K562 (cell line): ENCODE measurements around the gene RAI1. TPM values are rescaled to one million over a fixed set of nuclear protein-coding genes. Genes with fewer than 3 reads are reported as not detected.

Source experiments
- ARID2 ChIP-seq: fragments of 450-650 bp; IDR thresholded peaks from 2 replicates; pipeline ENCODE4 v1.6.1; 2017; ENCODE audit warnings: antibody characterized with exemption, mild to moderate bottlenecking
- GATAD2A ChIP-seq: fragments of 450-650 bp; IDR thresholded peaks from 2 replicates; pipeline ENCODE4 v1.6.1; 2017
- POLR2G ChIP-seq: fragments of 200-400 bp; formaldehyde crosslinking; IDR thresholded peaks from 2 replicates; pipeline ENCODE4 v1.6.1; 2017; ENCODE audit warnings: low read depth, mild to moderate bottlenecking, antibody characterized with exemption, low read length, moderate library complexity
- PYGO2 ChIP-seq: fragments of 450-650 bp; IDR thresholded peaks from 2 replicates; pipeline ENCODE4 v1.6.1; 2016; ENCODE audit warnings: mild to moderate bottlenecking, missing genetic modification characterization, moderate library complexity, missing compliant biosample characterization
- SLC30A9 ChIP-seq: fragments of 250-450 bp; sonication (Bioruptor Pico); IDR thresholded peaks from 2 replicates; pipeline ENCODE4 v1.8.0; 2022; ENCODE audit warnings: mild to moderate bottlenecking, moderate library complexity
- SOX6 ChIP-seq: fragments of 450-650 bp; IDR thresholded peaks from 2 replicates; pipeline ENCODE4 v1.6.1; 2014; ENCODE audit warnings: mild to moderate bottlenecking
- SREBF2 ChIP-seq: sonication (generic); formaldehyde crosslinking; IDR thresholded peaks from 2 replicates; pipeline ENCODE4 v1.4.0; 2020; ENCODE audit warnings: mild to moderate bottlenecking, missing genetic modification reagents
- ZEB2 ChIP-seq: fragments of 450-650 bp; IDR thresholded peaks from 2 replicates; pipeline ENCODE4 v1.6.1; 2016
- ZNF239 ChIP-seq: fragments of 250-450 bp; sonication (Bioruptor Pico); IDR thresholded peaks from 2 replicates; pipeline ENCODE4 v1.4.0; 2020; ENCODE audit warnings: mild to moderate bottlenecking
- ZNF695 ChIP-seq: fragments of 450-650 bp; formaldehyde crosslinking; IDR thresholded peaks from 2 replicates; pipeline ENCODE4 v1.4.0; 2020; ENCODE audit warnings: mild to moderate bottlenecking, moderate library complexity
- polyA plus RNA-seq, 8 experiments: library from polyadenylated mRNA; depleted of rRNA in 4 of 8; stranded (reverse) in 5 of 8; unstranded in 3 of 8; fragments of >200 nt; fragmentation: Nextera tagmentation in 2 of 8; fragmentation: Illumina TruSeq in 1 of 8; extraction: Ambion mirVana in 2 of 8; extraction: Trizol in 1 of 8; gene quantifications; 2 replicates each; pipeline versions ENCODE4 v1.2.1 to v1.2.3, GENCODE V29; 2011 to 2014; ENCODE audit warnings: inconsistent platforms in 1 of 8, missing spikeins in 1 of 8
- total RNA-seq, 7 experiments: library from RNA; depleted of rRNA in 6 of 7; stranded (reverse); fragments of >200 nt in 6 of 7; fragmentation: Illumina TruSeq in 2 of 7; extraction: Trizol in 2 of 7; gene quantifications; 2 replicates each; pipeline versions ENCODE4 v1.2.1 to v1.2.3, GENCODE V29; 2011 to 2021; ENCODE audit warnings: low replicate concordance in 1 of 7
- TF ChIP-seq, protein P1 (sequence below): fragments of 250-450 bp; sonication (Bioruptor Pico); IDR thresholded peaks from 2 replicates; pipeline ENCODE4 v1.8.0; 2021; ENCODE audit warnings: borderline replicate concordance, mild to moderate bottlenecking, moderate library complexity; ENCODE audit not compliant: poor library complexity, severe bottlenecking
- TF ChIP-seq, protein P2 (sequence below): fragments of 450-650 bp; formaldehyde crosslinking; IDR thresholded peaks from 2 replicates; pipeline ENCODE4 v1.4.0; 2022; ENCODE audit warnings: missing genetic modification characterization
- TF ChIP-seq, protein P3 (sequence below): fragments of 450-650 bp; IDR thresholded peaks from one replicate; pipeline ENCODE4 v1.6.1; 2018; ENCODE audit warnings: mild to moderate bottlenecking, moderate library complexity; ENCODE audit not compliant: partially characterized antibody
- TF ChIP-seq, protein P4 (sequence below): fragments of 150-350 bp; IDR thresholded peaks from 2 replicates; pipeline ENCODE4 v1.6.1; 2014; ENCODE audit warnings: low read depth, mild to moderate bottlenecking, low read length, borderline replicate concordance
- TF ChIP-seq, protein P5 (sequence below), 2 experiments: fragments of 200-800 bp in 1 of 2; sonication (Bioruptor generic) in 1 of 2; sonication (generic) in 1 of 2; formaldehyde crosslinking in 1 of 2; IDR thresholded peaks in 1 of 2; conservative IDR thresholded peaks in 1 of 2; 2 replicates each; pipeline versions ENCODE4 v1.5.0 to v1.6.1; 2016 to 2020; ENCODE audit warnings: missing compliant biosample characterization in 1 of 2, missing genetic modification characterization in 1 of 2, missing genetic modification reagents in 1 of 2
- TF ChIP-seq, protein P6 (sequence below): fragments of 450-650 bp; conservative IDR thresholded peaks from 2 replicates; pipeline ENCODE4 v1.6.1; 2016; ENCODE audit warnings: missing genetic modification characterization, low read depth, mild to moderate bottlenecking, control low read depth, missing compliant biosample characterization

Gene RAI1
- total and polyA plus RNA-seq, 9 of the 15 experiments (the other 6 are each of a cell fraction or from before 2014, with no cell fraction given) = 0.68 to 19.9 (median 5.5) TPM

DNA sequence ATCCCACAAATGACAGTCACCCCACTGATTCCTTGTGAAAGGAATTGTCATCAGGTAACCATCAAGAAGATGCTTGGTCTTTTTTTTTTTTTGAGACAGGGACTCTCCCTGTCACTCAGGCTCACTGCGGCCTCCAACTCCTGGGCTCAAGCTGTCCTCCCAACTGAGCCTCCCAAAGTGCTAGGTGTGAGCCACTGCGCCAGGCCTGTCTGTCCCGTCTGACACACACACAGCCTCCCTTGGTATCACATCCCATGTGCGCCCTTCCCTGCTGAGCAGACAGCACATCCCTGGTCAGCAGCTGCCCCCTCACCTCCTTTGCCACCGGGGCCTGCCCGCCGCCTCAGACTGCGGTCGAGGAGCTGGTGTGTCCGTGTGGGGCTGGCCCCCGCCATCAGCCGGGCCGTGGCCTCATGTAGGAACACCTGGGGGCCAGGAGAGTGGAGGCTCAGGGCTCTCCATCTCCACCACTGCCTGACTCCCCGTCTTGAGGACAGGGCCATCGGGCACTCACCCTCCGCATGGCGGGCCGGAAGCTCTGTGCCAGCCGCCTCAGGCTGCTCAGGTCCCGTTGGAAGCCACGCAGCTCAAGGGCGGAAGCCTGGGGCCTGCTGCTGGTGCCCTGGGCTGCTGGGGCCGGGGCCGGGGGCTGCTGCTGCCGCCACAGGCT, 131.9 kb downstream of the RAI1 start (continued):
- TF ChIP-seq, protein P1, sequence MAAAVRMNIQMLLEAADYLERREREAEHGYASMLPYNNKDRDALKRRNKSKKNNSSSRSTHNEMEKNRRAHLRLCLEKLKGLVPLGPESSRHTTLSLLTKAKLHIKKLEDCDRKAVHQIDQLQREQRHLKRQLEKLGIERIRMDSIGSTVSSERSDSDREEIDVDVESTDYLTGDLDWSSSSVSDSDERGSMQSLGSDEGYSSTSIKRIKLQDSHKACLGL = no peak
- TF ChIP-seq, protein P2, sequence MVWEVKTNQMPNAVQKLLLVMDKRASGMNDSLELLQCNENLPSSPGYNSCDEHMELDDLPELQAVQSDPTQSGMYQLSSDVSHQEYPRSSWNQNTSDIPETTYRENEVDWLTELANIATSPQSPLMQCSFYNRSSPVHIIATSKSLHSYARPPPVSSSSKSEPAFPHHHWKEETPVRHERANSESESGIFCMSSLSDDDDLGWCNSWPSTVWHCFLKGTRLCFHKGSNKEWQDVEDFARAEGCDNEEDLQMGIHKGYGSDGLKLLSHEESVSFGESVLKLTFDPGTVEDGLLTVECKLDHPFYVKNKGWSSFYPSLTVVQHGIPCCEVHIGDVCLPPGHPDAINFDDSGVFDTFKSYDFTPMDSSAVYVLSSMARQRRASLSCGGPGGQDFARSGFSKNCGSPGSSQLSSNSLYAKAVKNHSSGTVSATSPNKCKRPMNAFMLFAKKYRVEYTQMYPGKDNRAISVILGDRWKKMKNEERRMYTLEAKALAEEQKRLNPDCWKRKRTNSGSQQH (CRISPR knock-in tag) = no peak
- peak; percentile 38; the same call in 1 of the 2 replicates for TF ChIP-seq ZEB2
- TF ChIP-seq PYGO2 = no peak
- TF ChIP-seq, protein P3, sequence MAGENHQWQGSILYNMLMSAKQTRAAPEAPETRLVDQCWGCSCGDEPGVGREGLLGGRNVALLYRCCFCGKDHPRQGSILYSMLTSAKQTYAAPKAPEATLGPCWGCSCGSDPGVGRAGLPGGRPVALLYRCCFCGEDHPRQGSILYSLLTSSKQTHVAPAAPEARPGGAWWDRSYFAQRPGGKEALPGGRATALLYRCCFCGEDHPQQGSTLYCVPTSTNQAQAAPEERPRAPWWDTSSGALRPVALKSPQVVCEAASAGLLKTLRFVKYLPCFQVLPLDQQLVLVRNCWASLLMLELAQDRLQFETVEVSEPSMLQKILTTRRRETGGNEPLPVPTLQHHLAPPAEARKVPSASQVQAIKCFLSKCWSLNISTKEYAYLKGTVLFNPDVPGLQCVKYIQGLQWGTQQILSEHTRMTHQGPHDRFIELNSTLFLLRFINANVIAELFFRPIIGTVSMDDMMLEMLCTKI = no peak
- TF ChIP-seq POLR2G = peak; percentile 51
- no peak for TF ChIP-seq SOX6
- no peak for TF ChIP-seq GATAD2A
- TF ChIP-seq, protein P4, sequence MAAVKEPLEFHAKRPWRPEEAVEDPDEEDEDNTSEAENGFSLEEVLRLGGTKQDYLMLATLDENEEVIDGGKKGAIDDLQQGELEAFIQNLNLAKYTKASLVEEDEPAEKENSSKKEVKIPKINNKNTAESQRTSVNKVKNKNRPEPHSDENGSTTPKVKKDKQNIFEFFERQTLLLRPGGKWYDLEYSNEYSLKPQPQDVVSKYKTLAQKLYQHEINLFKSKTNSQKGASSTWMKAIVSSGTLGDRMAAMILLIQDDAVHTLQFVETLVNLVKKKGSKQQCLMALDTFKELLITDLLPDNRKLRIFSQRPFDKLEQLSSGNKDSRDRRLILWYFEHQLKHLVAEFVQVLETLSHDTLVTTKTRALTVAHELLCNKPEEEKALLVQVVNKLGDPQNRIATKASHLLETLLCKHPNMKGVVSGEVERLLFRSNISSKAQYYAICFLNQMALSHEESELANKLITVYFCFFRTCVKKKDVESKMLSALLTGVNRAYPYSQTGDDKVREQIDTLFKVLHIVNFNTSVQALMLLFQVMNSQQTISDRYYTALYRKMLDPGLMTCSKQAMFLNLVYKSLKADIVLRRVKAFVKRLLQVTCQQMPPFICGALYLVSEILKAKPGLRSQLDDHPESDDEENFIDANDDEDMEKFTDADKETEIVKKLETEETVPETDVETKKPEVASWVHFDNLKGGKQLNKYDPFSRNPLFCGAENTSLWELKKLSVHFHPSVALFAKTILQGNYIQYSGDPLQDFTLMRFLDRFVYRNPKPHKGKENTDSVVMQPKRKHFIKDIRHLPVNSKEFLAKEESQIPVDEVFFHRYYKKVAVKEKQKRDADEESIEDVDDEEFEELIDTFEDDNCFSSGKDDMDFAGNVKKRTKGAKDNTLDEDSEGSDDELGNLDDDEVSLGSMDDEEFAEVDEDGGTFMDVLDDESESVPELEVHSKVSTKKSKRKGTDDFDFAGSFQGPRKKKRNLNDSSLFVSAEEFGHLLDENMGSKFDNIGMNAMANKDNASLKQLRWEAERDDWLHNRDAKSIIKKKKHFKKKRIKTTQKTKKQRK = no peak
- TF ChIP-seq SREBF2 (CRISPR knock-in tag) = no peak
- TF ChIP-seq, protein P5, sequence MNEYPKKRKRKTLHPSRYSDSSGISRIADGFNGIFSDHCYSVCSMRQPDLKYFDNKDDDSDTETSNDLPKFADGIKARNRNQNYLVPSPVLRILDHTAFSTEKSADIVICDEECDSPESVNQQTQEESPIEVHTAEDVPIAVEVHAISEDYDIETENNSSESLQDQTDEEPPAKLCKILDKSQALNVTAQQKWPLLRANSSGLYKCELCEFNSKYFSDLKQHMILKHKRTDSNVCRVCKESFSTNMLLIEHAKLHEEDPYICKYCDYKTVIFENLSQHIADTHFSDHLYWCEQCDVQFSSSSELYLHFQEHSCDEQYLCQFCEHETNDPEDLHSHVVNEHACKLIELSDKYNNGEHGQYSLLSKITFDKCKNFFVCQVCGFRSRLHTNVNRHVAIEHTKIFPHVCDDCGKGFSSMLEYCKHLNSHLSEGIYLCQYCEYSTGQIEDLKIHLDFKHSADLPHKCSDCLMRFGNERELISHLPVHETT (CRISPR knock-in tag; conservative IDR thresholded peaks at IDR 0.05 in 1 of 2, IDR thresholded peaks at IDR 0.05 in 1 of 2) = no peak
- TF ChIP-seq SLC30A9 (CRISPR knock-in tag) = no peak
- TF ChIP-seq, protein P6, sequence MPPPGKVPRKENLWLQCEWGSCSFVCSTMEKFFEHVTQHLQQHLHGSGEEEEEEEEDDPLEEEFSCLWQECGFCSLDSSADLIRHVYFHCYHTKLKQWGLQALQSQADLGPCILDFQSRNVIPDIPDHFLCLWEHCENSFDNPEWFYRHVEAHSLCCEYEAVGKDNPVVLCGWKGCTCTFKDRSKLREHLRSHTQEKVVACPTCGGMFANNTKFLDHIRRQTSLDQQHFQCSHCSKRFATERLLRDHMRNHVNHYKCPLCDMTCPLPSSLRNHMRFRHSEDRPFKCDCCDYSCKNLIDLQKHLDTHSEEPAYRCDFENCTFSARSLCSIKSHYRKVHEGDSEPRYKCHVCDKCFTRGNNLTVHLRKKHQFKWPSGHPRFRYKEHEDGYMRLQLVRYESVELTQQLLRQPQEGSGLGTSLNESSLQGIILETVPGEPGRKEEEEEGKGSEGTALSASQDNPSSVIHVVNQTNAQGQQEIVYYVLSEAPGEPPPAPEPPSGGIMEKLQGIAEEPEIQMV (tag) = no peak
- TF ChIP-seq ZNF695 (CRISPR knock-in tag) = no peak
- TF ChIP-seq ARID2 = no peak
- no peak for TF ChIP-seq ZNF239 (CRISPR knock-in tag)
